ENCODE measurements around the gene BLVRB. TPM values are rescaled to one million over a fixed set of nuclear protein-coding genes. Genes with fewer than 3 reads are reported as not detected.

The BLVRB gene
- polyA plus RNA-seq (2012; ENCODE audit: low read depth, missing spikeins), result 20.9 TPM

- FAIRE-seq, result peak; percentile 98
- no peak for TF ChIP-seq POU2F2 (IDR thresholded peaks at IDR 0.05; ENCODE audit: low read depth, low read length)
- TF ChIP-seq POLR2AphosphoS5 (IDR thresholded peaks at IDR 0.05; ENCODE audit: low read depth, low read length), result no peak; the same call in 1 of the 2 replicates
- no peak for TF ChIP-seq SPI1 (IDR thresholded peaks at IDR 0.05; ENCODE audit: low read depth, low read length)
- no peak for TF ChIP-seq POLR2A (IDR thresholded peaks at IDR 0.05; ENCODE audit: low read depth, low read length)
- TF ChIP-seq TAF1 (IDR thresholded peaks at IDR 0.05; ENCODE audit: low read depth, low read length), result no peak
- TF ChIP-seq PAX5 (IDR thresholded peaks at IDR 0.05; ENCODE audit: insufficient read depth, low read length, severe bottlenecking), result no peak
- peak; percentile 90 for DNase-seq (ENCODE audit: insufficient read length, low spot score)
Measured at GRCh38 chr19:40465557-40466218, at the start of gene BLVRB. Gene BLVRB (minus strand): TSS chr19:40465745. CDS start chr19:40465688, 57 bp downstream.

DNA sequence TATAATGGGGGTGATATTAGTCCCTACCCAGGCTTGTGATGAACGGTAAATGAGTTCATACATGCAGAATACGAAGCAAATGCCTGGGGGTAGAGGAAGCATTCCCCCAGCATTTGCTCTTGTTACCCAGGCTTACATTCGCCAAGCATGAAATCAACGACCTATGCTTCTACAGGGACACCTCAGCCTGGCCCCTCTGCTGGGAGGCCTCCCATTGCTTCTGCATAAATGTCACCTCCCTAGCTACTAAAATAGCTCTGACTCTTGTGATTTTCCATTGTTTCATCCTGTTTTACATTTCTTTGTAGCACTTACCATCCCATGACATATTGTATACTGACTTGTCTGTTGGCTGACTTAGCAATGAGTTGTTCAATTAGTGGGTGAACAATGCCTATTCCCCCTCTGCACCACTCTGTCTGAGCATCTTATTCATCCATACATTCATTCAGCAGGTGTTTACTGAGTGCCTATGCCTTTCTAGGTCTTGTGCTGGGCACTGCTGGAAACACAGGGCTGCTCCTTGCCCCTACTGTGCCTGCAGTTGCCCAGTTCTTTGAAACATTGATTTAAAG, 48.3 kb upstream of the BLVRB start:
- DNase-seq (ENCODE audit: insufficient read length, low spot score) (no peak), FAIRE-seq (no peak)
- TF ChIP-seq POLR2A (IDR thresholded peaks at IDR 0.05; ENCODE audit: low read depth, low read length) (no peak), POU2F2 (IDR thresholded peaks at IDR 0.05; ENCODE audit: low read depth, low read length) (no peak), POLR2AphosphoS5 (IDR thresholded peaks at IDR 0.05; ENCODE audit: low read depth, low read length) (no peak), PAX5 (IDR thresholded peaks at IDR 0.05; ENCODE audit: insufficient read depth, low read length, severe bottlenecking) (no peak), TAF1 (IDR thresholded peaks at IDR 0.05; ENCODE audit: low read depth, low read length) (no peak), SPI1 (IDR thresholded peaks at IDR 0.05; ENCODE audit: low read depth, low read length) (no peak)

- no peak for FAIRE-seq
- no peak for DNase-seq (ENCODE audit: insufficient read length, low spot score)
- TF ChIP-seq POLR2AphosphoS5 (IDR thresholded peaks at IDR 0.05; ENCODE audit: low read depth, low read length) (no peak), POU2F2 (IDR thresholded peaks at IDR 0.05; ENCODE audit: low read depth, low read length) (no peak), PAX5 (IDR thresholded peaks at IDR 0.05; ENCODE audit: insufficient read depth, low read length, severe bottlenecking) (no peak), TAF1 (IDR thresholded peaks at IDR 0.05; ENCODE audit: low read depth, low read length) (no peak), POLR2A (IDR thresholded peaks at IDR 0.05; ENCODE audit: low read depth, low read length) (no peak), SPI1 (IDR thresholded peaks at IDR 0.05; ENCODE audit: low read depth, low read length) (no peak)
Measured at GRCh38 chr19:40513345-40513678, 47.8 kb upstream of the BLVRB start.

- TF ChIP-seq POU2F2 (IDR thresholded peaks at IDR 0.05; ENCODE audit: low read depth, low read length) (no peak), TAF1 (IDR thresholded peaks at IDR 0.05; ENCODE audit: low read depth, low read length) (no peak), SPI1 (IDR thresholded peaks at IDR 0.05; ENCODE audit: low read depth, low read length) (no peak)
- FAIRE-seq, result no peak
- DNase-seq (ENCODE audit: insufficient read length, low spot score), result no peak
Measured at GRCh38 chr19:40512473-40513344, 47.2 kb upstream of the BLVRB start.

- no peak for TF ChIP-seq POU2F2 (IDR thresholded peaks at IDR 0.05; ENCODE audit: low read depth, low read length)
- TF ChIP-seq POLR2AphosphoS5 (IDR thresholded peaks at IDR 0.05; ENCODE audit: low read depth, low read length), result no peak
- no peak for TF ChIP-seq TAF1 (IDR thresholded peaks at IDR 0.05; ENCODE audit: low read depth, low read length)
- no peak for TF ChIP-seq SPI1 (IDR thresholded peaks at IDR 0.05; ENCODE audit: low read depth, low read length)
- TF ChIP-seq POLR2A (IDR thresholded peaks at IDR 0.05; ENCODE audit: low read depth, low read length), result no peak
- TF ChIP-seq PAX5 (IDR thresholded peaks at IDR 0.05; ENCODE audit: insufficient read depth, low read length, severe bottlenecking), result no peak
- no peak for DNase-seq (ENCODE audit: insufficient read length, low spot score)
- no peak for FAIRE-seq
Measured at GRCh38 chr19:40512110-40512472, 46.5 kb upstream of the BLVRB start.

DNA sequence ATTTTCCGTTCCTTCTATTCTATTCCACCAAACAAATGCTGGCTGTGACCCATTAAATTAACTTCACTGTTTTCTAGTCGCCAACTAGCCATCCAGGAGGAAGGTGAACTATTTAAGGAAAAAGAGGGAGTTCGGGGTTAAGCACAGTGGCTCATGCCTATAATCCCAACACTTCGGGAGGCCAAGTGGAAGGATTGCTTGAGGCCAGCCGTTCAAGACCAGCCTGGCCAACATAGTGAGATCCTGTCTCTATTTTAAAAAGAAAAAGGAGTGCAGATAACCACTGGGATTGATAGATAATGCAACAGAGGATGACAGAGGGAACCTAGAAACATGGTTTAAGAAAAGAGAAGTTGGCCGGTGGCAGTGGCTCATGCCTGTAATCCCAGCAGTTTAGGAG, 45.9 kb upstream of the BLVRB start:
- FAIRE-seq, result no peak
- TF ChIP-seq POLR2AphosphoS5 (IDR thresholded peaks at IDR 0.05; ENCODE audit: low read depth, low read length) (no peak), POLR2A (IDR thresholded peaks at IDR 0.05; ENCODE audit: low read depth, low read length) (no peak), SPI1 (IDR thresholded peaks at IDR 0.05; ENCODE audit: low read depth, low read length) (no peak)
- DNase-seq (ENCODE audit: insufficient read length, low spot score), result no peak

GRCh38 chr19:40510526-40511115, 45.1 kb upstream of the BLVRB start:
- FAIRE-seq (no peak), DNase-seq (ENCODE audit: insufficient read length, low spot score) (no peak)
- TF ChIP-seq POU2F2 (IDR thresholded peaks at IDR 0.05; ENCODE audit: low read depth, low read length) (no peak), SPI1 (IDR thresholded peaks at IDR 0.05; ENCODE audit: low read depth, low read length) (no peak), TAF1 (IDR thresholded peaks at IDR 0.05; ENCODE audit: low read depth, low read length) (no peak), PAX5 (IDR thresholded peaks at IDR 0.05; ENCODE audit: insufficient read depth, low read length, severe bottlenecking) (no peak), POLR2A (IDR thresholded peaks at IDR 0.05; ENCODE audit: low read depth, low read length) (no peak), POLR2AphosphoS5 (IDR thresholded peaks at IDR 0.05; ENCODE audit: low read depth, low read length) (no peak)

- DNase-seq (ENCODE audit: insufficient read length, low spot score), result no peak
- no peak for FAIRE-seq
- TF ChIP-seq SPI1 (IDR thresholded peaks at IDR 0.05; ENCODE audit: low read depth, low read length) (no peak), POU2F2 (IDR thresholded peaks at IDR 0.05; ENCODE audit: low read depth, low read length) (no peak), POLR2A (IDR thresholded peaks at IDR 0.05; ENCODE audit: low read depth, low read length) (no peak), TAF1 (IDR thresholded peaks at IDR 0.05; ENCODE audit: low read depth, low read length) (no peak), PAX5 (IDR thresholded peaks at IDR 0.05; ENCODE audit: insufficient read depth, low read length, severe bottlenecking) (no peak), POLR2AphosphoS5 (IDR thresholded peaks at IDR 0.05; ENCODE audit: low read depth, low read length) (no peak)
Measured at GRCh38 chr19:40508739-40509260, 43.3 kb upstream of the BLVRB start.

DNA sequence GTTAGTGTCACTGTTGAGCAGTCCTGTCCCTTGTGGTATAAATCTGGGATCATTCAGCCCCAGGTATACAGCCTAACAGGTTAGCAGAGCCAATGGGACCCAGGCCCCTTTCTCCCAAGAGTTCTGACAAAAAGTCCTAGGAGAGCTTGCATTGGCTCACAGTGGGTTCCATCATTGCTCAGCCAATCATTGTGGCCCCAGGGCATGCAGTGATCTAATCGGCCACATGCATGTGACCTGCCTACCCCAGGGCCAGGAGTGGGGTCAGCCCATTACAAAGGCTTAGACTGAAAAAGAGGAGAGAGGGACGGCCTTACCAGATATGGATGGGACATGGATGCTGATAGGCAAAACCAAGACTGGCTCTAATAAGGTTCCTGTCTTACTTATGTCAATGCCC, 42.3 kb upstream of the BLVRB start:
- FAIRE-seq, result no peak
- no peak for DNase-seq (ENCODE audit: insufficient read length, low spot score)
- TF ChIP-seq POLR2AphosphoS5 (IDR thresholded peaks at IDR 0.05; ENCODE audit: low read depth, low read length), result no peak
- TF ChIP-seq POU2F2 (IDR thresholded peaks at IDR 0.05; ENCODE audit: low read depth, low read length), result no peak
- no peak for TF ChIP-seq TAF1 (IDR thresholded peaks at IDR 0.05; ENCODE audit: low read depth, low read length)
- TF ChIP-seq POLR2A (IDR thresholded peaks at IDR 0.05; ENCODE audit: low read depth, low read length), result no peak
- no peak for TF ChIP-seq SPI1 (IDR thresholded peaks at IDR 0.05; ENCODE audit: low read depth, low read length)
- TF ChIP-seq PAX5 (IDR thresholded peaks at IDR 0.05; ENCODE audit: insufficient read depth, low read length, severe bottlenecking), result no peak
